ENCODE measurements around the gene PTGFRN.

GRCh38 chr1:116914667-116915066 lies 5.0 kb downstream of the PTGFRN start:
- TF ChIP-seq CTCF (IDR thresholded peaks at IDR 0.05; ENCODE audit: low read length), result no peak
- TF ChIP-seq EZH2 (optimal IDR thresholded peaks at IDR 0.05; ENCODE audit: low read depth, low read length), result no peak
